HG03520 (cell line): Measurements from ENCODE around the gene C20orf144.

ENCODE experiments used
- ATAC-seq: cut with Tn5 transposase; IDR thresholded peaks from one replicate; pipeline ENCODE4 v1.9.1; 2021; ENCODE audit warnings: mild to moderate bottlenecking, moderate library complexity; ENCODE audit not compliant: unreplicated experiment

Gene C20orf144

GRCh38 chr20:33664085-33664761 lies 2.1 kb downstream of the C20orf144 start:
- ATAC-seq: no peak

- no peak for ATAC-seq
Observed at GRCh38 chr20:33664762-33665144, 2.6 kb downstream of the C20orf144 start.

- peak; percentile 63 for ATAC-seq
Observed at GRCh38 chr20:33666293-33667244, 4.4 kb downstream of the C20orf144 start, which contains the start of gene ACTL10. Gene ACTL10, plus strand, starts transcription at chr20:33666943. Its CDS starts 555 bp downstream, at chr20:33667498.

GRCh38 chr20:33667245-33667675 lies 5.1 kb downstream of the C20orf144 start:
- peak; percentile 4 for ATAC-seq

GRCh38 chr20:33667676-33668465 lies 5.7 kb downstream of the C20orf144 start:
- ATAC-seq: peak; percentile 36

GRCh38 chr20:33668466-33669155 lies 6.5 kb downstream of the C20orf144 start:
- no peak for ATAC-seq

- ATAC-seq: no peak
Observed at GRCh38 chr20:33669224-33669623, 7.1 kb downstream of the C20orf144 start.

GRCh38 chr20:33669873-33670640 lies 7.9 kb downstream of the C20orf144 start:
- no peak for ATAC-seq

GRCh38 chr20:33670715-33671499 lies 8.8 kb downstream of the C20orf144 start:
- no peak for ATAC-seq

GRCh38 chr20:33671573-33672288 lies 9.6 kb downstream of the C20orf144 start:
- no peak for ATAC-seq

GRCh38 chr20:33672426-33673113 lies 10.4 kb downstream of the C20orf144 start:
- no peak for ATAC-seq

- ATAC-seq: no peak
Observed at GRCh38 chr20:33673114-33673409, 10.9 kb downstream of the C20orf144 start.

GRCh38 chr20:33673410-33674293 lies 11.5 kb downstream of the C20orf144 start:
- ATAC-seq: no peak

GRCh38 chr20:33674294-33675135 lies 12.4 kb downstream of the C20orf144 start, which contains the start of gene NECAB3:
Gene NECAB3, minus strand, starts transcription at chr20:33674428. Its CDS starts 76 bp downstream, at chr20:33674352.
- no peak for ATAC-seq

GRCh38 chr20:33675136-33675959 lies 13.2 kb downstream of the C20orf144 start:
- ATAC-seq: no peak
